Body of pancreas (tissue), 4 donors: ENCODE results near the gene IRAG1. TPM values are rescaled to one million over a fixed set of nuclear protein-coding genes. Genes with fewer than 3 reads are reported as not detected.

Source experiments
- ATAC-seq: fragments of 150-250 bp; one replicate; pipeline ENCODE4 v1.9.1; 2016
- DNase-seq, 4 donors: peaks; one replicate each; pipeline ENCODE4 v3.0.0-alpha.2; 2019
- H3K27ac ChIP-seq, 4 donors: fragments of 200-600 bp; sonication (generic); 1 replicate in 3 of 4; 2 replicates in 1 of 4; pipeline versions ENCODE4 v1.5.1 to v1.6.1; 2016 to 2019; ENCODE audit warnings: mild to moderate bottlenecking in 1 of 4, mixed read lengths in 1 of 4, moderate library complexity in 1 of 4
- H3K27me3 ChIP-seq, 2 donors: fragments of 200-600 bp; sonication (generic); one replicate each; pipeline ENCODE4 v1.6.0; 2016; ENCODE audit warnings: mild to moderate bottlenecking in 1 of 2
- H3K36me3 ChIP-seq, 2 donors: fragments of 200-600 bp; sonication (generic); replicated peaks in 1 of 2; 2 replicates each; pipeline ENCODE4 v1.5.1; 2016; ENCODE audit warnings: low read depth in 2 of 2; ENCODE audit not compliant: insufficient read depth in 1 of 2
- H3K4me1 ChIP-seq: fragments of 200-600 bp; sonication (generic); one replicate; pipeline ENCODE4 v1.6.0; 2016
- H3K4me3 ChIP-seq, 2 donors: fragments of 200-600 bp; sonication (generic); 1 replicate in 1 of 2; 2 replicates in 1 of 2; pipeline ENCODE4 v1.5.1; 2016 to 2019
- H3K9me3 ChIP-seq, 3 donors: fragments of 200-600 bp; sonication (generic); 1 replicate in 2 of 3; 2 replicates in 1 of 3; pipeline ENCODE4 v1.5.1; 2016
- CTCF ChIP-seq, 7 experiments: fragments of 450-650 bp in 4 of 7; fragments of 200-600 bp in 3 of 7; sonication (generic) in 3 of 7; IDR thresholded peaks; one replicate each; pipeline ENCODE4 v1.5.1; 2016 to 2019; ENCODE audit warnings: antibody characterized with exemption in 7 of 7
- POLR2A ChIP-seq, 3 donors: fragments of 450-650 bp; IDR thresholded peaks; one replicate each; pipeline ENCODE4 v1.6.1; 2016; ENCODE audit warnings: antibody characterized with exemption in 3 of 3, mild to moderate bottlenecking in 2 of 3
- WGBS, 2 donors: methylation state at CpG; one replicate each; pipeline ENCODE4 v1.1.5; 2017; 5-methylcytosine and 5-hydroxymethylcytosine counted together
- intact Hi-C: fragments of 100-400 bp; cut with DNase I; formaldehyde crosslinking; loops from one replicate; pipeline ENCODE4 v1.15.1; 2023
- total RNA-seq, 2 donors: library from RNA; depleted of rRNA; stranded (reverse); fragments of >200 nt; gene quantifications; one replicate each; pipeline ENCODE4 v1.1.0, GENCODE V29; 2016

IRAG1 gene
- total RNA-seq, 2 donors from 2014 or later: 1.6 to 10.1 TPM

GRCh38 chr11:10731064-10731680 lies 37.6 kb upstream of the IRAG1 start:
- ATAC-seq (no peak), DNase-seq (no peak)
- intact Hi-C loops: no loop called here
- Histone ChIP-seq H3K36me3 (no peaks in the 10 kb centered on the region), H3K9me3 (no peaks in the 10 kb centered on the region), H3K27ac (no peak overlapping the region), H3K27me3 (no peaks in the 10 kb centered on the region), H3K4me3 (no peak overlapping the region), H3K4me1 (peaks cover 9% of the 10 kb centered on the region)
- TF ChIP-seq POLR2A (IDR thresholded peaks at IDR 0.05) (no peak), CTCF (IDR thresholded peaks at IDR 0.05) (no peak)
- 78 to 84% methylated on average over 3 of the region's 3 CpGs for WGBS, 2 donors

GRCh38 chr11:10730151-10730550 lies 36.6 kb upstream of the IRAG1 start:
- H3K27ac ChIP-seq: no peak overlapping the region
- H3K36me3 ChIP-seq: no peaks in the 10 kb centered on the region
- H3K4me3 ChIP-seq: no peak overlapping the region
- DNase-seq: no peak
- no peak for ATAC-seq
- no peaks in the 10 kb centered on the region for H3K4me1 ChIP-seq
- intact Hi-C loops: no loop called here
- TF ChIP-seq CTCF (IDR thresholded peaks at IDR 0.05) (no peak), POLR2A (IDR thresholded peaks at IDR 0.05) (no peak)
- H3K9me3 ChIP-seq: no peaks in the 10 kb centered on the region
- WGBS, 2 donors: 61 to 63% methylated on average over 3 of the region's 3 CpGs
- no peaks in the 10 kb centered on the region for H3K27me3 ChIP-seq

- Histone ChIP-seq H3K4me3 (no peak overlapping the region), H3K36me3 (no peaks in the 10 kb centered on the region), H3K27ac (no peak overlapping the region), H3K4me1 (no peaks in the 10 kb centered on the region), H3K27me3 (no peaks in the 10 kb centered on the region), H3K9me3 (no peaks in the 10 kb centered on the region)
- 45 to 46% methylated on average over 12 to 20 of the region's 20 CpGs for WGBS, 2 donors
- intact Hi-C loops: no loop called here
- ATAC-seq: no peak
- DNase-seq: no peak
- TF ChIP-seq POLR2A (IDR thresholded peaks at IDR 0.05) (no peak), CTCF (IDR thresholded peaks at IDR 0.05) (no peak)
These were observed 35.4 kb upstream of the IRAG1 start for GRCh38 chr11:10728789-10729472.

- TF ChIP-seq POLR2A (IDR thresholded peaks at IDR 0.05): no peak
- Histone ChIP-seq H3K4me1 (no peaks in the 10 kb centered on the region), H3K27ac (no peak overlapping the region), H3K27me3 (no peaks in the 10 kb centered on the region), H3K36me3 (no peaks in the 10 kb centered on the region), H3K9me3 (no peaks in the 10 kb centered on the region), H3K4me3 (no peak overlapping the region)
- 69 to 80% methylated on average over 3 of the region's 3 CpGs for WGBS, 2 donors
- DNase-seq (no peak), ATAC-seq (no peak)
- intact Hi-C loops: no loop called here
These were observed 34.6 kb upstream of the IRAG1 start for GRCh38 chr11:10728154-10728553.

- intact Hi-C loops: no loop called here
- ATAC-seq: no peak
These were observed 33.7 kb upstream of the IRAG1 start for GRCh38 chr11:10727146-10727851.

More at GRCh38 chr11:10727146-10727851, 33.7 kb upstream of the IRAG1 start:
- no peak for DNase-seq
- H3K27ac ChIP-seq: no peak overlapping the region
- TF ChIP-seq CTCF (IDR thresholded peaks at IDR 0.05): no peak
- no peak for TF ChIP-seq POLR2A (IDR thresholded peaks at IDR 0.05)
- H3K4me3 ChIP-seq: no peak overlapping the region
- no peaks in the 10 kb centered on the region for H3K4me1 ChIP-seq
- 75 to 79% methylated on average over 4 of the region's 4 CpGs for WGBS, 2 donors
- H3K9me3 ChIP-seq: no peaks in the 10 kb centered on the region
- no peaks in the 10 kb centered on the region for H3K27me3 ChIP-seq
- no peaks in the 10 kb centered on the region for H3K36me3 ChIP-seq
